DOHH2 (cell line): ENCODE measurements around the gene GUCY1A1.

ENCODE experiments used
- EZH2phosphoT487 ChIP-seq: fragments of 200-600 bp; sonication (generic); IDR thresholded peaks from 2 replicates; pipeline ENCODE4 v1.6.1; 2017; ENCODE audit warnings: borderline replicate concordance, mild to moderate bottlenecking, antibody characterized with exemption, low read length, moderate library complexity, mixed read lengths
- TF ChIP-seq, protein P1 (sequence below): fragments of 200-600 bp; sonication (generic); IDR thresholded peaks from one replicate; pipeline ENCODE4 v1.5.1; 2014; ENCODE audit warnings: antibody characterized with exemption, mild to moderate bottlenecking, low read depth, low read length; ENCODE audit not compliant: poor library complexity, severe bottlenecking

DNA sequence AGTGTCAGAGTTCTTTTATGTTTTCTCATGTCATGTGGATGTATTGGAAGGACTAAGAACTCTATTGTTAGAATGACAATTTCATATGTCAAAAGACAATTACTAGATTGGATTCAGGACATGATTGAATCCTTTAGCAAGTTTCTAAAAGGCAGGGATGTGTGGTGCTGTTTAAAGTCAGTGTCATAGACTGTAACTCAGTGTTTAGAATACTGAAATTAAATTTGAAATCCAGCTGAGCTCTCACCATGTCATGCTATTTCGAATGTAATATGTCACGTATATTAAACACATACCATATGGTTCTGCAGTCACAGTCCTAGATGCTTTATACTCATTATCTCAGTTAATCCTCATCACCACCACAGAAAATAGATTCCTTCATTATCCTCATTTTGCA, 100.0 kb downstream of the GUCY1A1 start:
- TF ChIP-seq, protein P1, sequence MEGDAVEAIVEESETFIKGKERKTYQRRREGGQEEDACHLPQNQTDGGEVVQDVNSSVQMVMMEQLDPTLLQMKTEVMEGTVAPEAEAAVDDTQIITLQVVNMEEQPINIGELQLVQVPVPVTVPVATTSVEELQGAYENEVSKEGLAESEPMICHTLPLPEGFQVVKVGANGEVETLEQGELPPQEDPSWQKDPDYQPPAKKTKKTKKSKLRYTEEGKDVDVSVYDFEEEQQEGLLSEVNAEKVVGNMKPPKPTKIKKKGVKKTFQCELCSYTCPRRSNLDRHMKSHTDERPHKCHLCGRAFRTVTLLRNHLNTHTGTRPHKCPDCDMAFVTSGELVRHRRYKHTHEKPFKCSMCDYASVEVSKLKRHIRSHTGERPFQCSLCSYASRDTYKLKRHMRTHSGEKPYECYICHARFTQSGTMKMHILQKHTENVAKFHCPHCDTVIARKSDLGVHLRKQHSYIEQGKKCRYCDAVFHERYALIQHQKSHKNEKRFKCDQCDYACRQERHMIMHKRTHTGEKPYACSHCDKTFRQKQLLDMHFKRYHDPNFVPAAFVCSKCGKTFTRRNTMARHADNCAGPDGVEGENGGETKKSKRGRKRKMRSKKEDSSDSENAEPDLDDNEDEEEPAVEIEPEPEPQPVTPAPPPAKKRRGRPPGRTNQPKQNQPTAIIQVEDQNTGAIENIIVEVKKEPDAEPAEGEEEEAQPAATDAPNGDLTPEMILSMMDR, result no peak
- TF ChIP-seq EZH2phosphoT487, result no peak
